IMR-90 (cell line): ENCODE measurements around the gene COQ2. TPM values are rescaled to one million over a fixed set of nuclear protein-coding genes. Genes with fewer than 3 reads are reported as not detected.

Experiments used
- ATAC-seq: fragments of 200-7000 bp; cut with Tn5 transposase; 2 replicates; pipeline ENCODE4 v1.9.1; 2020; ENCODE audit warnings: low read depth, mild to moderate bottlenecking, moderate library complexity
- BruUV-seq: library from RNA; stranded (reverse); fragments of 400-500 nt; replicated peaks from 2 replicates; lab custom pipeline; 2021; lab: Mats Ljungman, UMichigan
- CTCF ChIA-PET: fragments of 300-600 bp; formaldehyde crosslinking; extraction: SDS; loops from one replicate; lab custom pipeline; 2021; ENCODE audit warnings: antibody characterized with exemption; lab: Yijun Ruan, JAX
- POLR2A ChIA-PET: fragments of 300-600 bp; sonication (Branson Sonifier 250); formaldehyde crosslinking; loops from one replicate; lab custom pipeline; 2022; ENCODE audit warnings: antibody characterized with exemption; ENCODE audit not compliant: unreplicated experiment; lab: Charles Lee
- DNase-seq: peaks from one replicate; pipeline ENCODE4 v3.0.0; 2013
- H2AFZ ChIP-seq: replicated peaks from 2 replicates; pipeline ENCODE3; 2013; ENCODE audit warnings: low read length, mild to moderate bottlenecking; ENCODE audit not compliant: poor library complexity
- H2AK5ac ChIP-seq: 2 replicates; pipeline ENCODE4 v1.6.1; 2013; ENCODE audit warnings: low read depth, low read length, inconsistent platforms
- H2AK9ac ChIP-seq: replicated peaks from 2 replicates; pipeline ENCODE3; 2013; ENCODE audit warnings: mild to moderate bottlenecking, low read depth, low read length, moderate library complexity; ENCODE audit not compliant: poor library complexity
- H2BK120ac ChIP-seq: 2 replicates; pipeline ENCODE4 v1.6.1; 2013; ENCODE audit warnings: low read depth, low read length, inconsistent platforms
- H2BK15ac ChIP-seq: 3 replicates; pipeline ENCODE4 v1.6.1; 2013; ENCODE audit warnings: low read depth, low read length, inconsistent platforms
- H2BK20ac ChIP-seq: 2 replicates; pipeline ENCODE4 v1.6.1; 2013; ENCODE audit warnings: low read depth, mild to moderate bottlenecking, inconsistent platforms, low read length, moderate library complexity
- H2BK5ac ChIP-seq: 2 replicates; pipeline ENCODE4 v1.6.1; 2013; ENCODE audit warnings: mild to moderate bottlenecking, low read depth, low read length, inconsistent platforms; ENCODE audit not compliant: poor library complexity, severe bottlenecking
- H3K14ac ChIP-seq: replicated peaks from 2 replicates; pipeline ENCODE4 v1.6.1; 2013; ENCODE audit warnings: low read depth, low read length, inconsistent platforms
- H3K18ac ChIP-seq: 2 replicates; pipeline ENCODE4 v1.6.1; 2013; ENCODE audit warnings: low read depth, low read length, control low read depth
- H3K23ac ChIP-seq: 2 replicates; pipeline ENCODE4 v1.6.1; 2013; ENCODE audit warnings: low read depth, low read length, inconsistent platforms
- H3K27ac ChIP-seq: 2 replicates; pipeline ENCODE4 v1.5.1; 2013; ENCODE audit warnings: mild to moderate bottlenecking, control low read depth, low read length; ENCODE audit not compliant: insufficient read depth
- H3K27me3 ChIP-seq: 2 replicates; pipeline ENCODE4 v1.6.1; 2013; ENCODE audit warnings: low read length; ENCODE audit not compliant: control insufficient read depth, insufficient read depth
- H3K36me3 ChIP-seq: 2 replicates; pipeline ENCODE4 v1.6.1; 2013; ENCODE audit warnings: low read length, mixed read lengths; ENCODE audit not compliant: control insufficient read depth, insufficient read depth
- H3K4ac ChIP-seq: 2 replicates; pipeline ENCODE4 v1.6.1; 2013; ENCODE audit warnings: low read depth, low read length, inconsistent platforms
- H3K4me1 ChIP-seq: 2 replicates; pipeline ENCODE4 v1.6.1; 2013; ENCODE audit warnings: low read length, mixed read lengths; ENCODE audit not compliant: control insufficient read depth, insufficient read depth
- H3K4me2 ChIP-seq: 2 replicates; pipeline ENCODE4 v1.6.1; 2013; ENCODE audit warnings: low read depth, mild to moderate bottlenecking, control low read depth, low read length, moderate library complexity
- H3K4me3 ChIP-seq: 2 replicates; pipeline ENCODE4 v1.5.1; 2013; ENCODE audit warnings: low read depth, mild to moderate bottlenecking, control low read depth, low read length, moderate library complexity; ENCODE audit not compliant: insufficient read depth
- H3K56ac ChIP-seq: 2 replicates; pipeline ENCODE4 v1.6.1; 2013; ENCODE audit warnings: low read length, inconsistent platforms; ENCODE audit not compliant: insufficient read depth; ENCODE audit errors: extremely low read depth
- H3K79me1 ChIP-seq, 2 experiments: 2 replicates each; pipeline ENCODE4 v1.6.1; 2013; ENCODE audit warnings: low read length in 2 of 2, inconsistent platforms in 1 of 2, low read depth in 1 of 2
- H3K9ac ChIP-seq: 2 replicates; pipeline ENCODE4 v1.6.1; 2013; ENCODE audit warnings: low read depth, low read length, control low read depth
- H3K9me1 ChIP-seq: 2 replicates; pipeline ENCODE4 v1.6.1; 2013; ENCODE audit warnings: low read length, inconsistent platforms; ENCODE audit not compliant: insufficient read depth
- H3K9me3 ChIP-seq: 2 replicates; pipeline ENCODE4 v1.6.1; 2013; ENCODE audit warnings: low read length; ENCODE audit not compliant: control insufficient read depth, insufficient read depth
- H4K20me1 ChIP-seq: 2 replicates; pipeline ENCODE4 v1.6.1; 2013; ENCODE audit warnings: low read length, inconsistent platforms; ENCODE audit not compliant: insufficient read depth
- H4K5ac ChIP-seq: 2 replicates; pipeline ENCODE4 v1.6.1; 2013; ENCODE audit warnings: mild to moderate bottlenecking, low read depth, low read length, control low read depth
- H4K8ac ChIP-seq, 2 experiments: 2 replicates each; pipeline ENCODE4 v1.6.1; 2013; ENCODE audit warnings: low read depth in 2 of 2, low read length in 2 of 2, control low read depth in 1 of 2, inconsistent platforms in 1 of 2
- H4K91ac ChIP-seq: 2 replicates; pipeline ENCODE4 v1.6.1; 2013; ENCODE audit warnings: low read depth, low read length, inconsistent platforms; ENCODE audit not compliant: insufficient read depth
- BHLHE40 ChIP-seq: fragments of 150-350 bp; IDR thresholded peaks from 2 replicates; pipeline ENCODE4 v1.6.1; 2016; ENCODE audit warnings: mild to moderate bottlenecking, low read depth, low read length
- CEBPB ChIP-seq: IDR thresholded peaks from 2 replicates; pipeline ENCODE4 v1.6.1; 2012; ENCODE audit warnings: low read depth, low read length, improper control_type of control experiment
- CHD1 ChIP-seq: IDR thresholded peaks from 2 replicates; pipeline ENCODE4 v1.6.1; 2012; ENCODE audit warnings: low read depth, low read length, improper control_type of control experiment
- MAFK ChIP-seq: IDR thresholded peaks from 2 replicates; pipeline ENCODE4 v1.6.1; 2012; ENCODE audit warnings: low read depth, low read length, improper control_type of control experiment
- MAZ ChIP-seq: IDR thresholded peaks from 2 replicates; pipeline ENCODE4 v1.6.1; 2012; ENCODE audit warnings: low read depth, mild to moderate bottlenecking, low read length, improper control_type of control experiment, moderate library complexity, borderline replicate concordance
- RCOR1 ChIP-seq: IDR thresholded peaks from 2 replicates; pipeline ENCODE4 v1.6.1; 2012; ENCODE audit warnings: mild to moderate bottlenecking, low read length, improper control_type of control experiment; ENCODE audit not compliant: insufficient replicate concordance
- SMC3 ChIP-seq: fragments of 150-350 bp; IDR thresholded peaks from 2 replicates; pipeline ENCODE4 v1.6.1; 2016; ENCODE audit warnings: low read depth, mild to moderate bottlenecking, antibody characterized with exemption, low read length, moderate library complexity
- USF2 ChIP-seq: fragments of 150-350 bp; IDR thresholded peaks from 2 replicates; pipeline ENCODE4 v1.6.1; 2017; ENCODE audit warnings: mild to moderate bottlenecking, antibody characterized with exemption, low read length, low read depth
- WGBS, 2 experiments: methylation state at CpG; one replicate each; pipeline versions ENCODE4 v1.1.5 to v1.1.7; 2013; ENCODE audit warnings: missing lambda C conversion rate in 2 of 2; ENCODE audit not compliant: insufficient read length in 1 of 2; ENCODE audit errors: extremely low coverage in 2 of 2; 5-methylcytosine and 5-hydroxymethylcytosine counted together
- dilution Hi-C: fragments of 300-500 bp; cut with HindIII; formaldehyde crosslinking; loops from one replicate; pipeline ENCODE4 v1.14.3; 2018; ENCODE audit warnings: low sequenced_read_pairs; ENCODE audit not compliant: unreplicated experiment
- in situ Hi-C: fragments of 300-500 bp; cut with MboI; formaldehyde crosslinking; loops from 3 replicates; pipeline ENCODE4 v1.14.3; 2019; ENCODE audit warnings: low sequenced_read_pairs, inconsistent platforms, mixed read lengths
- intact Hi-C: fragments of 100-400 bp; cut with micrococcal nuclease; formaldehyde crosslinking; loops from 2 replicates; pipeline ENCODE4 v1.10.0; 2022
- polyA plus RNA-seq, 3 experiments: library from polyadenylated mRNA; depleted of rRNA; stranded (reverse); fragments of >200 nt; gene quantifications; 2 replicates each; pipeline ENCODE4 v1.2.3, GENCODE V29; 2012; ENCODE audit warnings: low replicate concordance in 1 of 3
- total RNA-seq: library from RNA; depleted of rRNA; stranded (reverse); fragments of >200 nt; gene quantifications from 2 replicates; pipeline ENCODE4 v1.2.3, GENCODE V29; 2012

COQ2 gene
- total and polyA plus RNA-seq, 2 of the 4 experiments (the other 2 are of a cell fraction), result 7.3 to 7.4 TPM

- ChIA-PET POLR2A (interaction anchor here (0.6 kb wide), 1 partner anchor 445 kb away, joined by 3 read pairs; no protein-coding TSS in a partner anchor), CTCF (no interaction called here)
- Histone ChIP-seq H2BK120ac (no peak overlapping the region), H3K4me1 (no peaks in the 10 kb centered on the region; the same call in 1 of the 2 replicates), H3K27me3 (no peaks in the 10 kb centered on the region), H4K91ac (no peak overlapping the region), H2BK20ac (no peak overlapping the region), H3K9me3 (no peaks in the 10 kb centered on the region), H2AK9ac (no peak overlapping the region), H3K9me1 (no peaks in the 10 kb centered on the region), H3K4ac (no peak overlapping the region), H2BK15ac (no peak overlapping the region), H3K18ac (no peak overlapping the region), H4K20me1 (no peaks in the 10 kb centered on the region), H3K36me3 (no peaks in the 10 kb centered on the region), H3K79me1 (no peaks in the 10 kb centered on the region), H3K56ac (no peak overlapping the region), H3K23ac (no peak overlapping the region), H3K4me2 (no peak overlapping the region), H2AFZ (no peak overlapping the region), H2AK5ac (no peak overlapping the region), H2BK5ac (no peak overlapping the region), H4K8ac (no peak overlapping the region), H3K27ac (no peak overlapping the region), H3K14ac (peak overlapping the region; percentile 1; the same call in 1 of the 2 replicates), H3K9ac (no peak overlapping the region), H4K5ac (no peak overlapping the region), H3K4me3 (no peak overlapping the region)
- in situ Hi-C loops (no loop called here), dilution Hi-C loops (no loop called here), intact Hi-C loops (no loop called here)
- no peak for DNase-seq
- no TSS peak for BruUV-seq
- TF ChIP-seq USF2, result no peak
- TF ChIP-seq CHD1, result no peak
- no peak for TF ChIP-seq MAFK
- no peak for TF ChIP-seq CEBPB
- no peak for TF ChIP-seq BHLHE40
- no peak for TF ChIP-seq RCOR1
- no peak for TF ChIP-seq MAZ
- no peak for TF ChIP-seq SMC3
- no CpG with 5 or more reads among the region's 1 CpG for WGBS, 2 experiments
- no peak for ATAC-seq
These were observed 53.0 kb downstream of the COQ2 start for GRCh38 chr4:83231620-83232076.
